Right atrium auricular region (tissue), 2 donors: ENCODE results near the gene MAN2A2. TPM values are rescaled to one million over a fixed set of nuclear protein-coding genes. Genes with fewer than 3 reads are reported as not detected.

Experiments used
- DNase-seq: peaks from one replicate; pipeline ENCODE4 v3.0.0-alpha.2; 2019; ENCODE audit warnings: low spot score
- H3K27ac ChIP-seq, 2 donors: fragments of 200-600 bp; sonication (generic); 1 replicate in 1 of 2; 2 replicates in 1 of 2; pipeline ENCODE4 v1.5.1; 2016 to 2019
- H3K27me3 ChIP-seq, 2 donors: fragments of 200-600 bp; sonication (generic); one replicate each; pipeline versions ENCODE4 v1.5.1 to v1.6.0; 2017 to 2019
- H3K36me3 ChIP-seq: fragments of 200-600 bp; sonication (generic); one replicate; pipeline ENCODE4 v1.5.1; 2016
- H3K4me1 ChIP-seq, 2 donors: fragments of 200-600 bp; sonication (generic); one replicate each; pipeline versions ENCODE4 v1.5.1 to v1.6.0; 2017 to 2019
- H3K4me3 ChIP-seq, 2 donors: fragments of 200-600 bp; sonication (generic); 1 replicate in 1 of 2; 2 replicates in 1 of 2; pipeline ENCODE4 v1.5.1; 2017 to 2019; ENCODE audit warnings: mild to moderate bottlenecking in 1 of 2, moderate library complexity in 1 of 2
- H3K9me3 ChIP-seq, 2 donors: fragments of 200-600 bp; sonication (generic); one replicate each; pipeline ENCODE4 v1.5.1; 2019
- CTCF ChIP-seq, 2 donors: fragments of 200-600 bp; sonication (generic); IDR thresholded peaks; one replicate each; pipeline ENCODE4 v1.5.1; 2019; ENCODE audit warnings: antibody characterized with exemption in 2 of 2
- total RNA-seq, 2 donors: library from RNA; depleted of rRNA; stranded (reverse); fragments of >200 nt; gene quantifications; one replicate each; pipeline ENCODE4 v1.1.0, GENCODE V29; 2016

MAN2A2 gene
- total RNA-seq, 2 donors from 2014 or later: 41.7 to 42.3 TPM

DNA sequence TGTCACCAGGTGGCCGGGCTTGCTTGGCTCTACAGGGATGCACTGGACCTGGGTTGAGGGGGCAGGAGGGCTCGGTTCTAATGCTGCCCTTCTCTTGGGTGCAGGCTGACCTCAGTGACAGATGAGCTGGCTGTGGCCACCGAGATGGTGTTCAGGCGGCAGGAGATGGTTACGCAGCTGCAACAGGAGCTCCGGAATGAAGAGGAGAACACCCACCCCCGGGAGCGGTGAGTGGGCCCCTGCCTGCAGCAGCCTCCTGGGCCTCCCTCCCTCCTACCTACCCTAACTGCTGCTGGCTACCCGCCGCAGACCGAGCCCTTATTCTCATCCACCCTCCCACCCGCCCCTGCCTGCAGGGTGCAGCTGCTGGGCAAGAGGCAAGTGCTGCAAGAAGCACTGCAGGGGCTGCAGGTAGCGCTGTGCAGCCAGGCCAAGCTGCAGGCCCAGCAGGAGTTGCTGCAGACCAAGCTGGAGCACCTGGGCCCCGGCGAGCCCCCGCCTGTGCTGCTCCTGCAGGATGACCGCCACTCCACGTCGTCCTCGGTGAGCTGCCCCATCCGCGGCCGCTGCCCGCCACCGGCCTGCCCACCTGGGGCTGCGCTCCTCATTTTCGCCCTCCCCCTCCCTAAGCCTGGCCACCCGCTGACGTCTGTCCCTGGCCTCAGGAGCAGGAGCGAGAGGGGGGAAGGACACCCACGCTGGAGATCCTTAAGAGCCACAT lies 13.2 kb upstream of the MAN2A2 start:
- H3K4me3 ChIP-seq: no peak overlapping the region
- H3K9me3 ChIP-seq: no peaks in the 10 kb centered on the region
- no peak for TF ChIP-seq CTCF (IDR thresholded peaks at IDR 0.05)
- peaks cover 63% of the 10 kb centered on the region for H3K36me3 ChIP-seq
- H3K27ac ChIP-seq: no peak overlapping the region
- no peaks in the 10 kb centered on the region for H3K27me3 ChIP-seq
- peaks cover 0 to 34% of the 10 kb centered on the region in 2 donors for H3K4me1 ChIP-seq
- DNase-seq: no peak

DNA sequence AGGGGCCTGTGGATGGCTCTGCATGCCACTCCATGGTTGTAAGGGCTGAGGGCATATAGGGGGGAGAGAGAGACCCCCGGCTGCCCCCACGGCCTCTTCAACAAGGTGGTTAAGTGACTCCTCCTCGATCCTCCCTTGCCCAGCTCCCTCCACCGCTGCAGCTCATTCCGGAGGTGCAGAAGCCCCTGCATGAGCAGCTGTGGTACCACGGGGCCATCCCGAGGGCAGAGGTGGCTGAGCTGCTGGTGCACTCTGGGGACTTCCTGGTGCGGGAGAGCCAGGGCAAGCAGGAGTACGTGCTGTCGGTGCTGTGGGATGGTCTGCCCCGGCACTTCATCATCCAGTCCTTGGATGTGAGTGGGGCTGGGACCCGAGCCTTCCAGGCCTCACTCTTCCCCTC lies 12.3 kb upstream of the MAN2A2 start:
- DNase-seq: no peak
- no peak for TF ChIP-seq CTCF (IDR thresholded peaks at IDR 0.05)
- H3K36me3 ChIP-seq: peaks cover 63% of the 10 kb centered on the region

DNA sequence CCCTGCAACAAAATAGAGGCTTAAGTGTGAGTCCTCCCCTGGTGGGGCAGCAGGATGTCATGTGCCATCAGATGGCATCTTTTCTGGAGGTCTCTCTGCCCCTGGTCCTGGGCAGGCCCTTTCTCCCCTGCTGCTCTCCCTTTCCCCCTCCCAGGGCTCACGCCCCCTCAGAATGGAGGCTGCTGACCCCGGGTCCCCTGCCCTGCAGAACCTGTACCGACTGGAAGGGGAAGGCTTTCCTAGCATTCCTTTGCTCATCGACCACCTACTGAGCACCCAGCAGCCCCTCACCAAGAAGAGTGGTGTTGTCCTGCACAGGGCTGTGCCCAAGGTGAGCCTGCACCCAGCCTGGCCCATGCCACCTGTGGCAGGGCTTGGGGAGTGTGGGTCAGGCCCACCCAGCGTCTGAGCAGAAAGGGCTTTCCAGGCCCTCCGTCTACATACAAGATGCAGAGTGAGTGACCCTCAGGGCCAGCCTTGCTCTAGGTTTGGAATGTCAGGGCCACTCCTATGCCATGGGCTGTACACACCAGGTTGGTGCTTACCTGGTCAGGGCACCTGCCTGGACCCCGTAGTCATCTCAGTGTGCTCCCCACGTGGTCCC lies 11.7 kb upstream of the MAN2A2 start:
- TF ChIP-seq CTCF (IDR thresholded peaks at IDR 0.05): no peak
- Histone ChIP-seq H3K4me1 (peaks cover 0 to 18% of the 10 kb centered on the region in 2 donors), H3K27me3 (no peaks in the 10 kb centered on the region), H3K4me3 (no peak overlapping the region), H3K9me3 (no peaks in the 10 kb centered on the region), H3K27ac (no peak overlapping the region), H3K36me3 (peaks cover 63% of the 10 kb centered on the region)
- DNase-seq: no peak

More for the DNA sequence above, 12.3 kb upstream of the MAN2A2 start:
- Histone ChIP-seq H3K4me1 (peaks cover 0 to 25% of the 10 kb centered on the region in 2 donors), H3K4me3 (no peak overlapping the region), H3K27me3 (no peaks in the 10 kb centered on the region), H3K9me3 (no peaks in the 10 kb centered on the region), H3K27ac (no peak overlapping the region)

DNA sequence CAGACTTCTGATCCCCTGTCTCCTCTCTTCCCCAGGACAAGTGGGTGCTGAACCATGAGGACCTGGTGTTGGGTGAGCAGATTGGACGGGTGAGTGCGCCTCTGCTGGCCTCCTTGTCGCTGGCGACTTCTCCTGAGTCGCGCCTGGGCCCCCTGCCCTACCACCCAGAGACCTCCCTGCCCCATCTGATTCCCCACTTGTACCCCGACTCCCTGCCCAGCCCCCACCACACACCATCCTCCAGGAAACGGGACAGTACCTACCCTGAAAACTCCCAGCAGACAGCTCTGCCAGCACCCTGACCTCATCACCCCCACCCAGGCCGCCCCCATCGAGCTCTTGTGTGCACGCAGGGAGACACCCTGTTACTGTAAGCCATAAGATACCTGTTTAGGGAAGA lies 11.1 kb upstream of the MAN2A2 start:
- no peak overlapping the region for H3K4me3 ChIP-seq
- H3K36me3 ChIP-seq: peaks cover 59% of the 10 kb centered on the region
- H3K27ac ChIP-seq: no peak overlapping the region
- TF ChIP-seq CTCF (IDR thresholded peaks at IDR 0.05): no peak
- H3K27me3 ChIP-seq: no peaks in the 10 kb centered on the region
- H3K9me3 ChIP-seq: no peaks in the 10 kb centered on the region
- DNase-seq: no peak
- H3K4me1 ChIP-seq: peaks cover 0 to 13% of the 10 kb centered on the region in 2 donors

DNA sequence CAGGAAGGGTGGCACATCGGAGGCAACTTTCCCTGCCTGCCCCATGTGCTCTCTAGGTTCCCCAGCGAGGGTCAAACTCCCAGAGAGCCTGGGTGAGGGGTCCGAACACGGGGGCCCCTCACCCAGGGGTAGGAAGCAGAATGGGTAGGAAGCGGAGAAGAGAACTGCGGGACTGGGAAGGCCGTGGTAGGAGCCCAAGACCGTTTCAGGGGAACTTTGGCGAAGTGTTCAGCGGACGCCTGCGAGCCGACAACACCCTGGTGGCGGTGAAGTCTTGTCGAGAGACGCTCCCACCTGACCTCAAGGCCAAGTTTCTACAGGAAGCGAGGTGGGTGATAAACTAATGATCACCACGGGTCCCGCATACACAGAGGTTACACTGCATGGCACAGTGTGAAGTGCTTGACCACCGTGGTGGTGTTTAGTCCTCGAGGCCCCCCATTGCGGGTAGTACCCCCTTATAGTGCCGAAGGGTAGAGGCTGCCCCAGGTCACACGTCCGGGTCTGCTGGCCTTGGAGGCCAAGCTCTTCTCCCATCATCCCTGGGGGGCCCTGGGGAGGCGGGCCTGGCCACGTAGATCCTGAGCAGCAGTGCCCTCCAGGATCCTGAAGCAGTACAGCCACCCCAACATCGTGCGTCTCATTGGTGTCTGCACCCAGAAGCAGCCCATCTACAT lies 10.5 kb upstream of the MAN2A2 start:
- Histone ChIP-seq H3K36me3 (peaks cover 54% of the 10 kb centered on the region), H3K27ac (no peak overlapping the region), H3K9me3 (no peaks in the 10 kb centered on the region), H3K4me3 (no peak overlapping the region), H3K27me3 (no peaks in the 10 kb centered on the region), H3K4me1 (peaks cover 0 to 8% of the 10 kb centered on the region in 2 donors)
- no peak for DNase-seq
- TF ChIP-seq CTCF (IDR thresholded peaks at IDR 0.05): no peak
